Measurements from ENCODE around the gene SLC35F3. TPM values are rescaled to one million over a fixed set of nuclear protein-coding genes. Genes with fewer than 3 reads are reported as not detected.

Gene SLC35F3
- total and polyA plus RNA-seq, 9 of the 15 experiments (the other 6 are each of a cell fraction or from before 2014, with no cell fraction given), result 0.04 to 0.07 (median 0.04) TPM; not detected in 6

DNA sequence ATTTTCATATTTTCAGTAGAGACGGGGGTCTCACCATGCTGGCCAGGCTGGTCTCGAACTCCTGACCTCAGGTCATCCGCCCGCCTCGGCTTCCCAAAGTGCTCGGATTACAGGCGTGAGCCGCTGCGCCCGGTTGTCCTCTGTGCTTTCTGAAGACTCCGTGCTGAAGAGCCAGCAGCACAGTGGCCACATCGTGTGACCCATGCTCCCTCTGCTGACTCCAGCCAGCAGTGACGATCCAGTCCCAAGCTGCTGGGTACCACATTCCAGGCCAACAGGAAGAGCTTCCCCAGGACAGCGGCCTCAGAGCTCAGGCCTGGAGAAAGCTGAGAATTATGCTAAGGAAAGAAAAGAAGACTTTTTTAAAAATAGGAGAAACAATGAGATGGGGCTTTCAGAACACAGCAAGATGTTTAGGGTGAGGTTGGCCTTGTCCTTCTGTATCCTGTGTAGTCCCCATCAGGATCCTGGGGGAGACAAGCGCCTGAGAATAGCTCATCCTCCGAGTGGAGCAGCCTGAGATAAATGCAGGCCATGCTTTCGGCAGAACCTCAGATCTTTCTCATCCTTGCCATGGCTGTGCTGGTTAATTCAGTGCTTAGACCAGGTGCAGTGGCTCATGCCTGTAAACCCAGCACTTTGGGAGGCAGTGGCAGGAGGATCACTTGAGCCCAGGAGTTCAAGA is 207.1 kb downstream of the SLC35F3 start (continued):
- TF ChIP-seq, protein P1, sequence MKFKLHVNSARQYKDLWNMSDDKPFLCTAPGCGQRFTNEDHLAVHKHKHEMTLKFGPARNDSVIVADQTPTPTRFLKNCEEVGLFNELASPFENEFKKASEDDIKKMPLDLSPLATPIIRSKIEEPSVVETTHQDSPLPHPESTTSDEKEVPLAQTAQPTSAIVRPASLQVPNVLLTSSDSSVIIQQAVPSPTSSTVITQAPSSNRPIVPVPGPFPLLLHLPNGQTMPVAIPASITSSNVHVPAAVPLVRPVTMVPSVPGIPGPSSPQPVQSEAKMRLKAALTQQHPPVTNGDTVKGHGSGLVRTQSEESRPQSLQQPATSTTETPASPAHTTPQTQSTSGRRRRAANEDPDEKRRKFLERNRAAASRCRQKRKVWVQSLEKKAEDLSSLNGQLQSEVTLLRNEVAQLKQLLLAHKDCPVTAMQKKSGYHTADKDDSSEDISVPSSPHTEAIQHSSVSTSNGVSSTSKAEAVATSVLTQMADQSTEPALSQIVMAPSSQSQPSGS (CRISPR knock-in tag; IDR thresholded peaks at IDR 0.05), result no peak
- TF ChIP-seq ZNF740 (CRISPR knock-in tag; IDR thresholded peaks at IDR 0.05), result no peak
- no peak for TF ChIP-seq ZNF740 (tag; IDR thresholded peaks at IDR 0.05)
- TF ChIP-seq, protein P2, sequence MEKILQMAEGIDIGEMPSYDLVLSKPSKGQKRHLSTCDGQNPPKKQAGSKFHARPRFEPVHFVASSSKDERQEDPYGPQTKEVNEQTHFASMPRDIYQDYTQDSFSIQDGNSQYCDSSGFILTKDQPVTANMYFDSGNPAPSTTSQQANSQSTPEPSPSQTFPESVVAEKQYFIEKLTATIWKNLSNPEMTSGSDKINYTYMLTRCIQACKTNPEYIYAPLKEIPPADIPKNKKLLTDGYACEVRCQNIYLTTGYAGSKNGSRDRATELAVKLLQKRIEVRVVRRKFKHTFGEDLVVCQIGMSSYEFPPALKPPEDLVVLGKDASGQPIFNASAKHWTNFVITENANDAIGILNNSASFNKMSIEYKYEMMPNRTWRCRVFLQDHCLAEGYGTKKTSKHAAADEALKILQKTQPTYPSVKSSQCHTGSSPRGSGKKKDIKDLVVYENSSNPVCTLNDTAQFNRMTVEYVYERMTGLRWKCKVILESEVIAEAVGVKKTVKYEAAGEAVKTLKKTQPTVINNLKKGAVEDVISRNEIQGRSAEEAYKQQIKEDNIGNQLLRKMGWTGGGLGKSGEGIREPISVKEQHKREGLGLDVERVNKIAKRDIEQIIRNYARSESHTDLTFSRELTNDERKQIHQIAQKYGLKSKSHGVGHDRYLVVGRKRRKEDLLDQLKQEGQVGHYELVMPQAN (IDR thresholded peaks at IDR 0.05; ENCODE audit: borderline replicate concordance), result no peak
- no peak for TF ChIP-seq BDP1 (IDR thresholded peaks at IDR 0.05; ENCODE audit: insufficient read depth, insufficient read length)
- TF ChIP-seq, protein P3, sequence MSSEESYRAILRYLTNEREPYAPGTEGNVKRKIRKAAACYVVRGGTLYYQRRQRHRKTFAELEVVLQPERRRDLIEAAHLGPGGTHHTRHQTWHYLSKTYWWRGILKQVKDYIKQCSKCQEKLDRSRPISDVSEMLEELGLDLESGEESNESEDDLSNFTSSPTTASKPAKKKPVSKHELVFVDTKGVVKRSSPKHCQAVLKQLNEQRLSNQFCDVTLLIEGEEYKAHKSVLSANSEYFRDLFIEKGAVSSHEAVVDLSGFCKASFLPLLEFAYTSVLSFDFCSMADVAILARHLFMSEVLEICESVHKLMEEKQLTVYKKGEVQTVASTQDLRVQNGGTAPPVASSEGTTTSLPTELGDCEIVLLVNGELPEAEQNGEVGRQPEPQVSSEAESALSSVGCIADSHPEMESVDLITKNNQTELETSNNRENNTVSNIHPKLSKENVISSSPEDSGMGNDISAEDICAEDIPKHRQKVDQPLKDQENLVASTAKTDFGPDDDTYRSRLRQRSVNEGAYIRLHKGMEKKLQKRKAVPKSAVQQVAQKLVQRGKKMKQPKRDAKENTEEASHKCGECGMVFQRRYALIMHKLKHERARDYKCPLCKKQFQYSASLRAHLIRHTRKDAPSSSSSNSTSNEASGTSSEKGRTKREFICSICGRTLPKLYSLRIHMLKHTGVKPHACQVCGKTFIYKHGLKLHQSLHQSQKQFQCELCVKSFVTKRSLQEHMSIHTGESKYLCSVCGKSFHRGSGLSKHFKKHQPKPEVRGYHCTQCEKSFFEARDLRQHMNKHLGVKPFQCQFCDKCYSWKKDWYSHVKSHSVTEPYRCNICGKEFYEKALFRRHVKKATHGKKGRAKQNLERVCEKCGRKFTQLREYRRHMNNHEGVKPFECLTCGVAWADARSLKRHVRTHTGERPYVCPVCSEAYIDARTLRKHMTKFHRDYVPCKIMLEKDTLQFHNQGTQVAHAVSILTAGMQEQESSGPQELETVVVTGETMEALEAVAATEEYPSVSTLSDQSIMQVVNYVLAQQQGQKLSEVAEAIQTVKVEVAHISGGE (CRISPR knock-in tag; IDR thresholded peaks at IDR 0.05), result no peak
- TF ChIP-seq SETDB1 (IDR thresholded peaks at IDR 0.05; ENCODE audit: low read length), result no peak
- no peak for TF ChIP-seq MXD1 (CRISPR knock-in tag; IDR thresholded peaks at IDR 0.05; ENCODE audit: borderline replicate concordance, poor library complexity, severe bottlenecking)
- TF ChIP-seq KLF13 (tag; IDR thresholded peaks at IDR 0.05; ENCODE audit: borderline replicate concordance, low read depth), result no peak
- TF ChIP-seq, protein P4, sequence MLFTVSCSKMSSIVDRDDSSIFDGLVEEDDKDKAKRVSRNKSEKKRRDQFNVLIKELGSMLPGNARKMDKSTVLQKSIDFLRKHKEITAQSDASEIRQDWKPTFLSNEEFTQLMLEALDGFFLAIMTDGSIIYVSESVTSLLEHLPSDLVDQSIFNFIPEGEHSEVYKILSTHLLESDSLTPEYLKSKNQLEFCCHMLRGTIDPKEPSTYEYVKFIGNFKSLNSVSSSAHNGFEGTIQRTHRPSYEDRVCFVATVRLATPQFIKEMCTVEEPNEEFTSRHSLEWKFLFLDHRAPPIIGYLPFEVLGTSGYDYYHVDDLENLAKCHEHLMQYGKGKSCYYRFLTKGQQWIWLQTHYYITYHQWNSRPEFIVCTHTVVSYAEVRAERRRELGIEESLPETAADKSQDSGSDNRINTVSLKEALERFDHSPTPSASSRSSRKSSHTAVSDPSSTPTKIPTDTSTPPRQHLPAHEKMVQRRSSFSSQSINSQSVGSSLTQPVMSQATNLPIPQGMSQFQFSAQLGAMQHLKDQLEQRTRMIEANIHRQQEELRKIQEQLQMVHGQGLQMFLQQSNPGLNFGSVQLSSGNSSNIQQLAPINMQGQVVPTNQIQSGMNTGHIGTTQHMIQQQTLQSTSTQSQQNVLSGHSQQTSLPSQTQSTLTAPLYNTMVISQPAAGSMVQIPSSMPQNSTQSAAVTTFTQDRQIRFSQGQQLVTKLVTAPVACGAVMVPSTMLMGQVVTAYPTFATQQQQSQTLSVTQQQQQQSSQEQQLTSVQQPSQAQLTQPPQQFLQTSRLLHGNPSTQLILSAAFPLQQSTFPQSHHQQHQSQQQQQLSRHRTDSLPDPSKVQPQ (CRISPR knock-in tag; IDR thresholded peaks at IDR 0.05; ENCODE audit: borderline replicate concordance), result no peak
- TF ChIP-seq ARID2 (IDR thresholded peaks at IDR 0.05), result no peak
- no peak for TF ChIP-seq HNRNPH1 (optimal IDR thresholded peaks at IDR 0.05; ENCODE audit: low read depth, low read length)
- TF ChIP-seq PCBP1 (IDR thresholded peaks at IDR 0.05; ENCODE audit: low read depth, low read length, poor library complexity, severe bottlenecking), result no peak

Data from K562 (cell line).